Thoracic aorta (tissue), 2 donors: ENCODE measurements around the gene TTK. TPM values are rescaled to one million over a fixed set of nuclear protein-coding genes. Genes with fewer than 3 reads are reported as not detected.
A peak's percentile ranks its signal among the peaks of the same experiment; 100 is the strongest.

ENCODE experiments used
- ATAC-seq: fragments of 150-250 bp; one replicate; pipeline ENCODE4 v1.8.0; 2017; ENCODE audit warnings: low read depth; ENCODE audit not compliant: insufficient number of reproducible peaks, low FRiP score
- DNase-seq: peaks from one replicate; pipeline ENCODE4 v3.0.0-alpha.2; 2020; ENCODE audit warnings: low spot score
- H3K27ac ChIP-seq, 2 donors: fragments of 200-600 bp; sonication (generic); 1 replicate in 1 of 2; 2 replicates in 1 of 2; pipeline ENCODE4 v1.5.1; 2016; ENCODE audit warnings: mild to moderate bottlenecking in 2 of 2, moderate library complexity in 2 of 2
- H3K27me3 ChIP-seq: fragments of 200-600 bp; sonication (generic); replicated peaks from 2 replicates; pipeline ENCODE4 v1.6.0; 2016; ENCODE audit warnings: mild to moderate bottlenecking; ENCODE audit not compliant: insufficient read depth
- H3K36me3 ChIP-seq: fragments of 200-600 bp; sonication (generic); one replicate; pipeline ENCODE4 v1.5.1; 2016
- H3K4me1 ChIP-seq, 2 donors: fragments of 200-600 bp; sonication (generic); 1 replicate in 1 of 2; 2 replicates in 1 of 2; pipeline versions ENCODE4 v1.5.1 to v1.6.0; 2016; ENCODE audit warnings: low read depth in 2 of 2, mild to moderate bottlenecking in 1 of 2; ENCODE audit not compliant: control insufficient read depth in 1 of 2
- H3K4me3 ChIP-seq: fragments of 200-600 bp; sonication (generic); 2 replicates; pipeline ENCODE4 v1.5.1; 2016; ENCODE audit warnings: mild to moderate bottlenecking
- H3K9me3 ChIP-seq: fragments of 200-600 bp; sonication (generic); 2 replicates; pipeline ENCODE4 v1.5.1; 2016
- total RNA-seq, 2 donors: library from RNA; depleted of rRNA; stranded (reverse); fragments of >200 nt; gene quantifications; one replicate each; pipeline versions ENCODE4 v1.1.0 to v1.2.3, GENCODE V29; 2016
- TF ChIP-seq, protein P1 (sequence below): fragments of 200-600 bp; sonication (generic); IDR thresholded peaks from one replicate; pipeline ENCODE4 v1.5.1; 2019; ENCODE audit warnings: antibody characterized with exemption

TTK gene
- total RNA-seq = 1 to 10 TPM in 1 of 2 donors, not detected in 1; 5.3 TPM

DNA sequence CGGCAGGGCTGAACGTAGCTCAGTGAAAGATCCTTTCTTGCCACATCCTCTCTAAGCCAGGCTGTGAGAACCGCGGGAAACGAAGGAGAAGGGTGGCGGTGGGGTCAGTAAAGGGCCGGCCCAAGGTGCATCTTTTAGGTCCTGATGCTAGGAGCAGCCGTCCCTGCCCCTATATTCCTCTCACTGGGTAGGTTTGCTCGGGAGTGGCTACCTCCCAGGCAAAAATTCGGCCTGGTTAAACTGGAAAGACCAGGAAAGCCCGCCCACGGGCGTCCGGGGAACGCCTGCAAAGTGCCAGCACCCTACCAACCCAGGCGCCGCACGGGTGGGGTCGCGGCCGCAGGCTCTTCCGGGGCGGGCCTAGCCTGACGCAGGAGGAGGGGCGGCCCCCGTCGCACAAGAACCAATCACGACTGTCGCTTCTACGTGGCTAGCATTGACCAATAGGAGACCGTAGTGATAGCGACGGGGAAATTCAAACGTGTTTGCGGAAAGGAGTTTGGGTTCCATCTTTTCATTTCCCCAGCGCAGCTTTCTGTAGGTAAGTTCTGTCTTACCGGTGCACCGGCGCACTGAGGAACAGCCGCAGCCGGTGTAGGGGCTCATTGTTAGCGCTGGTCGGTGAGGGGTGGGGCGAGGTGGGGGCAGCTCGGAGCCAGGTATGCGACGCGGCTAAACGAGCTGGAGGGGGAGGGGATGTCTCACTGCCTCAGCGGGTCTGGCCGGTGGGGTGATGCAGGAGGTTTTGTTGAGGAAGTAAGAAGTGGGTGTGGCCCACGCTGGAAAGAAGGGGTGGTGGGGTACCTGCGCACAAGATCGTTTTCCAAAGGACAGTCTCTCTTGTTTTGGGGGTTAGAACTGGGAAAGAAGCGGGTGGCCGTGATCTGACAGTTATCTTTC lies at the start of gene TTK:
TTK (plus strand) TSS at position 477 of the 900 bp plus-strand sequence. CDS start 1,195 bp downstream, outside the sequence.
- Histone ChIP-seq H3K4me1 (peaks cover 0 to 15% of the 10 kb centered on the region in 2 donors), H3K36me3 (no peaks in the 10 kb centered on the region), H3K27me3 (no peaks in the 10 kb centered on the region), H3K4me3 (peak within 1 kb of the TSS; percentile 88), H3K9me3 (no peaks in the 10 kb centered on the region), H3K27ac (peak within 1 kb of the TSS; percentile 85 to 90)
- TF ChIP-seq, protein P1, sequence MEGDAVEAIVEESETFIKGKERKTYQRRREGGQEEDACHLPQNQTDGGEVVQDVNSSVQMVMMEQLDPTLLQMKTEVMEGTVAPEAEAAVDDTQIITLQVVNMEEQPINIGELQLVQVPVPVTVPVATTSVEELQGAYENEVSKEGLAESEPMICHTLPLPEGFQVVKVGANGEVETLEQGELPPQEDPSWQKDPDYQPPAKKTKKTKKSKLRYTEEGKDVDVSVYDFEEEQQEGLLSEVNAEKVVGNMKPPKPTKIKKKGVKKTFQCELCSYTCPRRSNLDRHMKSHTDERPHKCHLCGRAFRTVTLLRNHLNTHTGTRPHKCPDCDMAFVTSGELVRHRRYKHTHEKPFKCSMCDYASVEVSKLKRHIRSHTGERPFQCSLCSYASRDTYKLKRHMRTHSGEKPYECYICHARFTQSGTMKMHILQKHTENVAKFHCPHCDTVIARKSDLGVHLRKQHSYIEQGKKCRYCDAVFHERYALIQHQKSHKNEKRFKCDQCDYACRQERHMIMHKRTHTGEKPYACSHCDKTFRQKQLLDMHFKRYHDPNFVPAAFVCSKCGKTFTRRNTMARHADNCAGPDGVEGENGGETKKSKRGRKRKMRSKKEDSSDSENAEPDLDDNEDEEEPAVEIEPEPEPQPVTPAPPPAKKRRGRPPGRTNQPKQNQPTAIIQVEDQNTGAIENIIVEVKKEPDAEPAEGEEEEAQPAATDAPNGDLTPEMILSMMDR = no peak
- DNase-seq (peak; percentile 56), ATAC-seq (peak; percentile 99)

DNA sequence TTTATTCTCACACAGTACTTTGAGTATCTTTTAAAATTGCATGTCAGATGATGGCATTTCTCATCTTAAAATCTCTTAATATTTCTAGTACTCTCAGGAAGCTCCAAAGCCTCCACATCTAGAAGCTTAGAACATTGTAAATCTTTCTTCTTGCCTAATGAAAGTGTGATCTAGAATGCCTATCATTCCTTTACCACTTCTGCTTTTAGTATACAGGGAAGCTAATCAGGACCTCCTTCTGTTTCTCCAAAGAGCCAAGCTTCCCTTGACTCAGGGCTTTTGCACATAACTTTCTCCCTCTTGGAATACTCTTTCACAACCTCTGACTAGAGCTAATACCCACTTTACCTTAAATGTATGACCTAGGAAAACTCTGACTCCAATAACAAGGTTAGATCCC lies 49.6 kb upstream of the TTK start:
- Histone ChIP-seq H3K27ac (no peak overlapping the region), H3K27me3 (no peaks in the 10 kb centered on the region), H3K36me3 (no peaks in the 10 kb centered on the region), H3K4me1 (no peaks in the 10 kb centered on the region), H3K9me3 (no peaks in the 10 kb centered on the region), H3K4me3 (no peak overlapping the region)
- ATAC-seq = no peak
- TF ChIP-seq, protein P1 = no peak
- DNase-seq = no peak

DNA sequence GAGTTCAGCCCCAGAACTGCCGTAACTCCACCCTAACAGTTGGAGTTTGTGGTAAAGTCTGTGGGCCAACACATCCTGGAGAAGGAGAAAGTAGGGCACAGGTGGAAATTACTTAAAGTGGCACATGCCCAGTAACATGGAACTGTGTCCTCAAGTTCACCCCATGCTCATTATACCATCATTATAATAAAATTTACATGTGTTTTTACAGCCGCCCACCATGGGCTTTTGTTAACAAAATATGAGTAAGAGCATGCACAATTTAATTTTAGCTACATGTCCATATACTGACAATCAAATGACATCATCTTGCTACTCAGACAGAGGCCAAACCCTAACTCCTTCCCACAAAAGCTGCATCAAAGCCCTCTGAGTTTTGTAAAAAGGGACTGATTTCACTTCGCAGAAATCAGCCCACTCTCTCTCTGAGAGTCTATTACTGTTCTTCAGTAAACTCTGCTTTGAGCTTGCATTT lies 39.8 kb upstream of the TTK start:
- Histone ChIP-seq H3K4me3 (no peak overlapping the region), H3K27ac (no peak overlapping the region), H3K36me3 (no peaks in the 10 kb centered on the region), H3K4me1 (no peaks in the 10 kb centered on the region), H3K27me3 (no peaks in the 10 kb centered on the region), H3K9me3 (peaks cover 3% of the 10 kb centered on the region)
- ATAC-seq (no peak), DNase-seq (no peak)
- TF ChIP-seq, protein P1 = no peak

DNA sequence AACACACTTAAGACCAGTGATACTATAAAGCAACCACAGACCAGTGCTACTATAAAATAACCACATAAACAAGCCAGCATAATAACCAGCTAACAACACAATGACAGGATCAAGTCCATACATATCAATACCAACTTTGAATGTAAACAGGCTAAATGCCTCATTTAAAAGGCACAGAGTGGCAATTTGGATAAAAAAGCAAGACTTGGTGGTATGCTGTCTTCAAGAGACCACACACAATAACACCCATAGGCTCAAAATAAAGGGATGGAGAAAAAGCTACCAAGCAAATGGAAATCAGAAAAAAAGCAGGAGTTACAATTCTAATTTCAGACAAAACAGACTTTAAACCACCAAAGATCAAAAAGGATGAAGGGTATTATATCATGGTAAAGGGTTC lies 37.3 kb upstream of the TTK start:
- H3K9me3 ChIP-seq = peaks cover 3% of the 10 kb centered on the region
- TF ChIP-seq, protein P1 = no peak
- no peak for ATAC-seq
- DNase-seq = no peak
- H3K4me3 ChIP-seq = no peak overlapping the region
- H3K36me3 ChIP-seq = no peaks in the 10 kb centered on the region
- H3K27me3 ChIP-seq = no peaks in the 10 kb centered on the region
- no peaks in the 10 kb centered on the region for H3K4me1 ChIP-seq
- H3K27ac ChIP-seq = no peak overlapping the region

DNA sequence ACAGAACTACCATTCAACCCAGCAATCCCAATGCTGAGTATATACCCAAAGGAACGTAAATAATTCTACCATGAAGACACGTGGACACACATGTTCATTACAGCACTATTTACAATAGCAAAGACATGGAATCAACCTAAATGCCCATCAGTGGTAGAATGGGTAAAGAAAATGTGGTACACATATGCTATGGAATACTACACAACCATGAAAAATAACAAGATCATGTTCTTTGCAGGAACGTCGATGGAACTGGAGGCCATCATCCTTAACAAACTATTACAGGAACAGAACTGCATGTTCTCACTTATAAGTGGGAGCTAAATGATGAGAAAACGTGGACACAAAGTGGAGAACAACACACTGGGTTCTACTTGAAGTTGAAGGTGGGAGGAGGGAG lies 34.7 kb upstream of the TTK start:
- Histone ChIP-seq H3K4me3 (no peak overlapping the region), H3K27me3 (no peaks in the 10 kb centered on the region), H3K27ac (no peak overlapping the region), H3K9me3 (peaks cover 3% of the 10 kb centered on the region), H3K4me1 (no peaks in the 10 kb centered on the region), H3K36me3 (no peaks in the 10 kb centered on the region)
- TF ChIP-seq, protein P1 = no peak
- no peak for ATAC-seq
- DNase-seq = no peak
